ENCODE data around the gene SNAP29. TPM values are rescaled to one million over a fixed set of nuclear protein-coding genes. Genes with fewer than 3 reads are reported as not detected.
A peak's percentile ranks its signal among the peaks of the same experiment; 100 is the strongest.

The SNAP29 gene
- total and polyA plus RNA-seq, 9 of the 15 experiments (the other 6 are each of a cell fraction or from before 2014, with no cell fraction given) = 19.5 to 250 (median 75.9) TPM

DNA sequence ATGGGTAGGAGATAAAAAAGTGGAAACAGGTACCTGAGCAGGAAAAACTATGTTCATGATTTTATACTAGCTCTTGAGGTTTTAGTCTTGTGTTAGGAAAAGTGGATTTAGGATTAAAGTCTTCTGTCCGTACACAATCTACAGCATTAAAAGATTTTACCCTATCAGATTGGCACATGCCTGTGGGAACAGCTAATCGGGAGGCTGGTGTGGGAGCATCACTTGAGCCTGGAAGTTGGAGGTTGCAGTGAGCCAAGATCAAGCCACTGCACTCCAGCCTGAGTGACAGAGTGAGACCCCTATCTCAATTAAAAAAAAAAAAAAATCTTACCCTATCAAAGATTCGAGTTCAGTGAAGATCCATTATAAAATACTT, 46.2 kb downstream of the SNAP29 start:
- intact Hi-C loops (cut with micrococcal nuclease) = loop anchor here (1.0 kb wide), 1 partner anchor 11 kb away; no protein-coding TSS in a partner anchor
- Histone ChIP-seq H3K36me3 (ENCODE audit: control insufficient read depth, insufficient read depth, low read length) (no peaks in the 10 kb centered on the region), H3K4me1 (replicated peaks in 1 of 2; ENCODE audit: control insufficient read depth in 2 of 2, insufficient read depth in 2 of 2, low read length in 2 of 2) (no peaks in the 10 kb centered on the region), H3K79me2 (ENCODE audit: control insufficient read depth, insufficient read depth, low read length) (no peaks in the 10 kb centered on the region), H3K27ac (ENCODE audit: extremely low read depth, low read depth, low read length) (no peak overlapping the region), H3K4me3 (no peak overlapping the region), H3K9me3 (replicated peaks; ENCODE audit: control insufficient read depth, insufficient read depth, low read depth, low read length) (no peaks in the 10 kb centered on the region), H3K9ac (ENCODE audit: insufficient read depth in 1 of 2, low read depth in 2 of 2, low read length in 2 of 2) (no peak overlapping the region), H3K27me3 (ENCODE audit: control insufficient read depth in 2 of 2, insufficient read depth in 2 of 2, low read length in 2 of 2) (peaks cover 15 to 27% of the 10 kb centered on the region in 2 experiments), H3K4me2 (ENCODE audit: insufficient read depth, low read length) (no peak overlapping the region), H4K20me1 (replicated peaks; ENCODE audit: control insufficient read depth, insufficient read depth, low read length) (no peaks in the 10 kb centered on the region), H2AFZ (ENCODE audit: low read depth, low read length) (no peak overlapping the region), H3K9me1 (ENCODE audit: control insufficient read depth, insufficient read depth, low read length) (no peaks in the 10 kb centered on the region)
- TF ChIP-seq ZNF277 (CRISPR knock-in tag; IDR thresholded peaks at IDR 0.05; ENCODE audit: borderline replicate concordance) = no peak
- TF ChIP-seq NR2C2 (CRISPR knock-in tag; IDR thresholded peaks at IDR 0.05) = no peak
- peak; percentile 21; the same call in 1 of the 2 replicates for TF ChIP-seq NR2C2 (tag; IDR thresholded peaks at IDR 0.05)
- TF ChIP-seq ZHX1 (conservative IDR thresholded peaks at IDR 0.05; ENCODE audit: low read length) = 0 out of 2 replicates have a peak, but pooled peaks have one; percentile 14
- TF ChIP-seq FOSL1 (tag; conservative IDR thresholded peaks at IDR 0.05) = peak; percentile 68
- TF ChIP-seq SMARCC2 (IDR thresholded peaks at IDR 0.05; ENCODE audit: low read depth) = 0 out of 2 replicates have a peak, but pooled peaks have one; percentile 7
- no peak for TF ChIP-seq MAFG (tag; conservative IDR thresholded peaks at IDR 0.05)
- TF ChIP-seq NFE2L1 (tag; IDR thresholded peaks at IDR 0.05; ENCODE audit: borderline replicate concordance, low read depth) = no peak
- ChIA-PET POLR2A (interaction anchor here (0.6 to 54.6 kb wide), 8 partner anchors 10 to 57 kb away, joined by 3 to 1556 read pairs (median 6); partner anchors contain the start of genes AIFM3, CRKL and LZTR1), CTCF (ENCODE audit: low intra/inter-chr PET ratio) (no interaction called here)
- WGBS (ENCODE audit: insufficient coverage, low coverage, missing lambda C conversion rate) = 6% methylated on average over 3 of the region's 3 CpGs
- no peak for FAIRE-seq
- no peak for DNase-seq (ENCODE audit: extremely low read depth in 1 of 4, low spot score in 3 of 4)
- BruUV-seq (replicated peaks) = no TSS peak
- no peak for ATAC-seq
- in situ Hi-C loops (cut with MboI) = no loop called here
